ENCODE data around the gene KIF26B. TPM values are rescaled to one million over a fixed set of nuclear protein-coding genes. Genes with fewer than 3 reads are reported as not detected.
"Not testable (repeated sequence)": the region's sequence is repeated elsewhere in the genome, so short reads cannot be mapped to it uniquely, and the experiment has no call there.

Gene KIF26B
- total and polyA plus RNA-seq, 10 of the 15 experiments (the other 5 are each of a cell fraction or from before 2014, with no cell fraction given): 0.35 to 11.6 (median 2.2) TPM

DNA sequence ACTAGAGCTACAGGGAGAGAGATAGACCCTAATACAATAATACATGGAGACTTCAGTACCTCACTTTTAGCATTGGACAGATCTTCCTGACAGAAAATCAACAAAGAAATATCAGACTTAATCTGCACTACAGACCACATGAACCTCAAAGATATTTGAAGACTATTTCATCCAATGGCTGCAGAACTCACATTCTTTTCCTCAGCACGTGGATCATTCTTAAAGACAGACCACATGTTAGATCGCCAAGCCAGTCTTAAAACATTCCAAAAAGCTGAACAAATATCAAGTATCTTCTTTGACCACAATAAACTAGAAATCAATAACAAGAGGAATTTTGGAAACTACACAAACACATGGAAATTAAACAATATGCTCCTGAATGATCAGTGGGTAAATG is 576.0 kb downstream of the KIF26B start:
- POLR2A ChIA-PET: no interaction called here
- DNase-seq (ENCODE audit: low read depth, low spot score): no peak
- TF ChIP-seq, protein P1, sequence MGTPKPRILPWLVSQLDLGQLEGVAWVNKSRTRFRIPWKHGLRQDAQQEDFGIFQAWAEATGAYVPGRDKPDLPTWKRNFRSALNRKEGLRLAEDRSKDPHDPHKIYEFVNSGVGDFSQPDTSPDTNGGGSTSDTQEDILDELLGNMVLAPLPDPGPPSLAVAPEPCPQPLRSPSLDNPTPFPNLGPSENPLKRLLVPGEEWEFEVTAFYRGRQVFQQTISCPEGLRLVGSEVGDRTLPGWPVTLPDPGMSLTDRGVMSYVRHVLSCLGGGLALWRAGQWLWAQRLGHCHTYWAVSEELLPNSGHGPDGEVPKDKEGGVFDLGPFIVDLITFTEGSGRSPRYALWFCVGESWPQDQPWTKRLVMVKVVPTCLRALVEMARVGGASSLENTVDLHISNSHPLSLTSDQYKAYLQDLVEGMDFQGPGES (IDR thresholded peaks at IDR 0.05): no peak
- TF ChIP-seq CREM (IDR thresholded peaks at IDR 0.05; ENCODE audit: low read depth) (no peak), CHD1 (IDR thresholded peaks at IDR 0.05; ENCODE audit: low read depth, low read length) (no peak), SIN3A (IDR thresholded peaks at IDR 0.05; ENCODE audit: low read depth, low read length) (no peak), ZNF622 (IDR thresholded peaks at IDR 0.05) (no peak), TCF3 (IDR thresholded peaks at IDR 0.05; ENCODE audit: borderline replicate concordance, insufficient read depth, low read depth, low read length) (no peak), TBL1XR1 (IDR thresholded peaks at IDR 0.05; ENCODE audit: low read depth, low read length) (no peak), DPF2 (IDR thresholded peaks at IDR 0.05) (no peak), CBX3 (IDR thresholded peaks at IDR 0.05; ENCODE audit: borderline replicate concordance, low read depth) (no peak), SUZ12 (IDR thresholded peaks at IDR 0.05; ENCODE audit: unreplicated experiment) (no peak), SIX5 (IDR thresholded peaks at IDR 0.05; ENCODE audit: low read depth, low read length, severe bottlenecking) (no peak), KAT2A (conservative IDR thresholded peaks at IDR 0.05; ENCODE audit: control insufficient read depth, low read depth, low read length) (no peak)
- TF ChIP-seq, protein P2, sequence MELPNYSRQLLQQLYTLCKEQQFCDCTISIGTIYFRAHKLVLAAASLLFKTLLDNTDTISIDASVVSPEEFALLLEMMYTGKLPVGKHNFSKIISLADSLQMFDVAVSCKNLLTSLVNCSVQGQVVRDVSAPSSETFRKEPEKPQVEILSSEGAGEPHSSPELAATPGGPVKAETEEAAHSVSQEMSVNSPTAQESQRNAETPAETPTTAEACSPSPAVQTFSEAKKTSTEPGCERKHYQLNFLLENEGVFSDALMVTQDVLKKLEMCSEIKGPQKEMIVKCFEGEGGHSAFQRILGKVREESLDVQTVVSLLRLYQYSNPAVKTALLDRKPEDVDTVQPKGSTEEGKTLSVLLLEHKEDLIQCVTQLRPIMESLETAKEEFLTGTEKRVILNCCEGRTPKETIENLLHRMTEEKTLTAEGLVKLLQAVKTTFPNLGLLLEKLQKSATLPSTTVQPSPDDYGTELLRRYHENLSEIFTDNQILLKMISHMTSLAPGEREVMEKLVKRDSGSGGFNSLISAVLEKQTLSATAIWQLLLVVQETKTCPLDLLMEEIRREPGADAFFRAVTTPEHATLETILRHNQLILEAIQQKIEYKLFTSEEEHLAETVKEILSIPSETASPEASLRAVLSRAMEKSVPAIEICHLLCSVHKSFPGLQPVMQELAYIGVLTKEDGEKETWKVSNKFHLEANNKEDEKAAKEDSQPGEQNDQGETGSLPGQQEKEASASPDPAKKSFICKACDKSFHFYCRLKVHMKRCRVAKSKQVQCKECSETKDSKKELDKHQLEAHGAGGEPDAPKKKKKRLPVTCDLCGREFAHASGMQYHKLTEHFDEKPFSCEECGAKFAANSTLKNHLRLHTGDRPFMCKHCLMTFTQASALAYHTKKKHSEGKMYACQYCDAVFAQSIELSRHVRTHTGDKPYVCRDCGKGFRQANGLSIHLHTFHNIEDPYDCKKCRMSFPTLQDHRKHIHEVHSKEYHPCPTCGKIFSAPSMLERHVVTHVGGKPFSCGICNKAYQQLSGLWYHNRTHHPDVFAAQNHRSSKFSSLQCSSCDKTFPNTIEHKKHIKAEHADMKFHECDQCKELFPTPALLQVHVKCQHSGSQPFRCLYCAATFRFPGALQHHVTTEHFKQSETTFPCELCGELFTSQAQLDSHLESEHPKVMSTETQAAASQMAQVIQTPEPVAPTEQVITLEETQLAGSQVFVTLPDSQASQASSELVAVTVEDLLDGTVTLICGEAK (IDR thresholded peaks at IDR 0.05; ENCODE audit: borderline replicate concordance): no peak
- no peak for FAIRE-seq
- H3K36me3 ChIP-seq (ENCODE audit: control insufficient read depth in 2 of 2, insufficient read depth in 2 of 2, low read length in 1 of 2): no peaks in the 10 kb centered on the region
- RAD21 ChIA-PET (ENCODE audit: unreplicated experiment): no interaction called here
- no peaks in the 10 kb centered on the region for H3K4me1 ChIP-seq (ENCODE audit: control insufficient read depth, insufficient read depth, low read length)
- H3K27ac ChIP-seq (ENCODE audit: control insufficient read depth, insufficient read depth): no peak overlapping the region
- no peak overlapping the region for H2AFZ ChIP-seq (ENCODE audit: control insufficient read depth, low read depth, low read length)
- H3K4me2 ChIP-seq (ENCODE audit: control insufficient read depth, insufficient read depth): no peak overlapping the region
- no peaks in the 10 kb centered on the region for H4K20me1 ChIP-seq (ENCODE audit: control insufficient read depth, insufficient read depth)
- intact Hi-C loops (cut with micrococcal nuclease; ENCODE audit: unreplicated experiment): no loop called here
- H3K79me2 ChIP-seq (ENCODE audit: control insufficient read depth, insufficient read depth, low read length): no peaks in the 10 kb centered on the region
- in situ Hi-C loops (cut with MboI): no loop called here
- H3K4me3 ChIP-seq: no peak overlapping the region
- H3K9me3 ChIP-seq (replicated peaks; ENCODE audit: control insufficient read depth, insufficient read depth, low read length): no peaks in the 10 kb centered on the region; the same call in 1 of the 3 replicates
- no peaks in the 10 kb centered on the region for H3K27me3 ChIP-seq (replicated peaks in 1 of 2; ENCODE audit: control insufficient read depth in 2 of 2, insufficient read depth in 2 of 2, low read length in 1 of 2)
- no peak for ATAC-seq
- SMC1A ChIA-PET (ENCODE audit: uncharacterized antibody, unreplicated experiment): no interaction called here
- BruUV-seq (replicated peaks): no TSS peak
- CTCF ChIA-PET: no interaction called here
- no peak overlapping the region for H3K9ac ChIP-seq (ENCODE audit: control insufficient read depth, insufficient read depth, low read length)
- 33% methylated on average over 2 of the region's 2 CpGs for WGBS (ENCODE audit: insufficient coverage, insufficient replicate concordance, low lambda C conversion rate, missing lambda C conversion rate)

DNA sequence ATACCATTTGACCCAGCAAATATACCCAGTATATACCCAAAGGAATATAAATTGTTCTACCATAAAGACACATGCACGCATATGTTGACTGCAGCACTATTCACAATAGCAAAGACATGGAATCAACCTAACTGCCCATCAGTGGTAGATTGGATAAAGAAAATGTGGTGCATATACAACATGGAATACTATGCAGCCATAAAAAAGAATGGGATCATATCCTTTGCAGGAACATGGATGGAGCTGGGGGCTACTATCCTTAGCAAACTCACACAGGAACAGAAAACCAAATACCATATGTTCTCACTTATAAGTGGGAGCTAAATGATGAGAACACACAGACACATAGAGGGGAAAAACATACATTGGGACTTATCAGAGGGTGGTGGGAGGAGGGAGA is 585.6 kb downstream of the KIF26B start:
- in situ Hi-C loops (cut with MboI); BruUV-seq (replicated peaks); CTCF ChIA-PET: not testable (repeated sequence)

More for the DNA sequence above, 585.6 kb downstream of the KIF26B start:
- RAD21 ChIA-PET (ENCODE audit: unreplicated experiment); H3K4me3 ChIP-seq; FAIRE-seq; ATAC-seq; H3K4me2 ChIP-seq (ENCODE audit: control insufficient read depth, insufficient read depth); H3K4me1 ChIP-seq (ENCODE audit: control insufficient read depth, insufficient read depth, low read length); H3K79me2 ChIP-seq (ENCODE audit: control insufficient read depth, insufficient read depth, low read length); DNase-seq (ENCODE audit: low read depth, low spot score); H2AFZ ChIP-seq (ENCODE audit: control insufficient read depth, low read depth, low read length); H3K9me3 ChIP-seq (replicated peaks; ENCODE audit: control insufficient read depth, insufficient read depth, low read length); H4K20me1 ChIP-seq (ENCODE audit: control insufficient read depth, insufficient read depth); POLR2A ChIA-PET; H3K36me3 ChIP-seq (ENCODE audit: control insufficient read depth in 2 of 2, insufficient read depth in 2 of 2, low read length in 1 of 2); H3K27ac ChIP-seq (ENCODE audit: control insufficient read depth, insufficient read depth); H3K27me3 ChIP-seq (replicated peaks in 1 of 2; ENCODE audit: control insufficient read depth in 2 of 2, insufficient read depth in 2 of 2, low read length in 1 of 2); H3K9ac ChIP-seq (ENCODE audit: control insufficient read depth, insufficient read depth, low read length): not testable (repeated sequence)
- WGBS (ENCODE audit: insufficient coverage, insufficient replicate concordance, low lambda C conversion rate, missing lambda C conversion rate): 88% methylated on average over 1 of the region's 1 CpG
- SMC1A ChIA-PET (ENCODE audit: uncharacterized antibody, unreplicated experiment): interaction anchor here (0.8 to 1.0 kb wide), 2 partner anchors 14 to 372 kb away, joined by 3 to 4 read pairs; no protein-coding TSS in a partner anchor
- intact Hi-C loops (cut with micrococcal nuclease; ENCODE audit: unreplicated experiment): loop anchor here (10.0 kb wide), 1 partner anchor 64 kb away; no protein-coding TSS in a partner anchor
